ENCODE measurements around the gene CCP110.

CCP110 gene

GRCh38 chr16:19574615-19575014, 50.9 kb downstream of the CCP110 start:
- Histone ChIP-seq H3K27ac (ENCODE audit: insufficient read depth, low read depth, low read length, poor library complexity, severe bottlenecking) (no peak overlapping the region), H3K9me3 (ENCODE audit: control insufficient read depth, low read length) (no peaks in the 10 kb centered on the region), H3K27me3 (ENCODE audit: control insufficient read depth, insufficient read depth, low read length, poor library complexity, severe bottlenecking) (no peaks in the 10 kb centered on the region), H3K4me1 (ENCODE audit: control insufficient read depth, insufficient read depth, low read length) (peaks cover 5% of the 10 kb centered on the region), H3K4me3 (ENCODE audit: insufficient read depth, low read depth, low read length) (no peak overlapping the region), H3K36me3 (ENCODE audit: control insufficient read depth, insufficient read depth, low read length) (peaks cover 14% of the 10 kb centered on the region)
- WGBS, 2 experiments, result 99 to 100% methylated on average over 2 of the region's 2 CpGs

GRCh38 chr16:19578378-19578971, 54.7 kb downstream of the CCP110 start:
- Histone ChIP-seq H3K27me3 (ENCODE audit: control insufficient read depth, insufficient read depth, low read length, poor library complexity, severe bottlenecking) (no peaks in the 10 kb centered on the region), H3K9me3 (ENCODE audit: control insufficient read depth, low read length) (no peaks in the 10 kb centered on the region), H3K27ac (ENCODE audit: insufficient read depth, low read depth, low read length, poor library complexity, severe bottlenecking) (no peak overlapping the region), H3K36me3 (ENCODE audit: control insufficient read depth, insufficient read depth, low read length) (peaks cover 35% of the 10 kb centered on the region), H3K4me1 (ENCODE audit: control insufficient read depth, insufficient read depth, low read length) (peaks cover 5% of the 10 kb centered on the region), H3K4me3 (ENCODE audit: insufficient read depth, low read depth, low read length) (no peak overlapping the region)
- 84 to 85% methylated on average over 10 of the region's 10 CpGs for WGBS, 2 experiments

- no peaks in the 10 kb centered on the region for H3K27me3 ChIP-seq (ENCODE audit: control insufficient read depth, insufficient read depth, low read length, poor library complexity, severe bottlenecking)
- H3K9me3 ChIP-seq (ENCODE audit: control insufficient read depth, low read length), result no peaks in the 10 kb centered on the region
- peaks cover 29% of the 10 kb centered on the region for H3K36me3 ChIP-seq (ENCODE audit: control insufficient read depth, insufficient read depth, low read length)
- no peak overlapping the region for H3K27ac ChIP-seq (ENCODE audit: insufficient read depth, low read depth, low read length, poor library complexity, severe bottlenecking)
- WGBS, 2 experiments, result 90 to 96% methylated on average over 9 to 10 of the region's 10 CpGs
- H3K4me1 ChIP-seq (ENCODE audit: control insufficient read depth, insufficient read depth, low read length), result peaks cover 5% of the 10 kb centered on the region
- H3K4me3 ChIP-seq (ENCODE audit: insufficient read depth, low read depth, low read length), result no peak overlapping the region
Measured at GRCh38 chr16:19582050-19582831, 58.5 kb downstream of the CCP110 start.

- H3K9me3 ChIP-seq (ENCODE audit: control insufficient read depth, low read length), result no peaks in the 10 kb centered on the region
- 52 to 56% methylated on average over 5 of the region's 5 CpGs for WGBS, 2 experiments
- H3K27ac ChIP-seq (ENCODE audit: insufficient read depth, low read depth, low read length, poor library complexity, severe bottlenecking), result no peak overlapping the region
- no peaks in the 10 kb centered on the region for H3K27me3 ChIP-seq (ENCODE audit: control insufficient read depth, insufficient read depth, low read length, poor library complexity, severe bottlenecking)
- no peak overlapping the region for H3K4me3 ChIP-seq (ENCODE audit: insufficient read depth, low read depth, low read length)
- peaks cover 23% of the 10 kb centered on the region for H3K36me3 ChIP-seq (ENCODE audit: control insufficient read depth, insufficient read depth, low read length)
- no peaks in the 10 kb centered on the region for H3K4me1 ChIP-seq (ENCODE audit: control insufficient read depth, insufficient read depth, low read length)
Measured at GRCh38 chr16:19583665-19584300, 60.0 kb downstream of the CCP110 start.

GRCh38 chr16:19588661-19589060, 64.9 kb downstream of the CCP110 start:
- H3K36me3 ChIP-seq (ENCODE audit: control insufficient read depth, insufficient read depth, low read length), result peaks cover 11% of the 10 kb centered on the region
- H3K27me3 ChIP-seq (ENCODE audit: control insufficient read depth, insufficient read depth, low read length, poor library complexity, severe bottlenecking), result no peaks in the 10 kb centered on the region
- no peak overlapping the region for H3K4me3 ChIP-seq (ENCODE audit: insufficient read depth, low read depth, low read length)
- H3K4me1 ChIP-seq (ENCODE audit: control insufficient read depth, insufficient read depth, low read length), result no peaks in the 10 kb centered on the region
- 97% methylated on average over 4 to 5 of the region's 5 CpGs for WGBS, 2 experiments
- no peak overlapping the region for H3K27ac ChIP-seq (ENCODE audit: insufficient read depth, low read depth, low read length, poor library complexity, severe bottlenecking)
- no peaks in the 10 kb centered on the region for H3K9me3 ChIP-seq (ENCODE audit: control insufficient read depth, low read length)

- Histone ChIP-seq H3K4me3 (ENCODE audit: insufficient read depth, low read depth, low read length) (no peak overlapping the region), H3K27me3 (ENCODE audit: control insufficient read depth, insufficient read depth, low read length, poor library complexity, severe bottlenecking) (no peaks in the 10 kb centered on the region), H3K9me3 (ENCODE audit: control insufficient read depth, low read length) (no peaks in the 10 kb centered on the region), H3K36me3 (ENCODE audit: control insufficient read depth, insufficient read depth, low read length) (peaks cover 11% of the 10 kb centered on the region), H3K27ac (ENCODE audit: insufficient read depth, low read depth, low read length, poor library complexity, severe bottlenecking) (no peak overlapping the region), H3K4me1 (ENCODE audit: control insufficient read depth, insufficient read depth, low read length) (no peaks in the 10 kb centered on the region)
- 90 to 93% methylated on average over 5 of the region's 5 CpGs for WGBS, 2 experiments
Measured at GRCh38 chr16:19589106-19589505, 65.4 kb downstream of the CCP110 start.

GRCh38 chr16:19589771-19590302, 66.1 kb downstream of the CCP110 start:
- Histone ChIP-seq H3K4me3 (ENCODE audit: insufficient read depth, low read depth, low read length) (no peak overlapping the region), H3K27me3 (ENCODE audit: control insufficient read depth, insufficient read depth, low read length, poor library complexity, severe bottlenecking) (no peaks in the 10 kb centered on the region), H3K36me3 (ENCODE audit: control insufficient read depth, insufficient read depth, low read length) (peaks cover 11% of the 10 kb centered on the region), H3K4me1 (ENCODE audit: control insufficient read depth, insufficient read depth, low read length) (no peaks in the 10 kb centered on the region), H3K27ac (ENCODE audit: insufficient read depth, low read depth, low read length, poor library complexity, severe bottlenecking) (no peak overlapping the region), H3K9me3 (ENCODE audit: control insufficient read depth, low read length) (no peaks in the 10 kb centered on the region)
- WGBS, 2 experiments, result 84 to 87% methylated on average over 4 of the region's 8 CpGs

- H3K4me3 ChIP-seq (ENCODE audit: insufficient read depth, low read depth, low read length), result no peak overlapping the region
- H3K9me3 ChIP-seq (ENCODE audit: control insufficient read depth, low read length), result no peaks in the 10 kb centered on the region
- peaks cover 5% of the 10 kb centered on the region for H3K4me1 ChIP-seq (ENCODE audit: control insufficient read depth, insufficient read depth, low read length)
- no peak overlapping the region for H3K27ac ChIP-seq (ENCODE audit: insufficient read depth, low read depth, low read length, poor library complexity, severe bottlenecking)
- WGBS, 2 experiments, result 91 to 93% methylated on average over 19 of the region's 19 CpGs
- H3K36me3 ChIP-seq (ENCODE audit: control insufficient read depth, insufficient read depth, low read length), result peaks cover 11% of the 10 kb centered on the region
- H3K27me3 ChIP-seq (ENCODE audit: control insufficient read depth, insufficient read depth, low read length, poor library complexity, severe bottlenecking), result no peaks in the 10 kb centered on the region
Measured at GRCh38 chr16:19595043-19595767, 71.5 kb downstream of the CCP110 start.

- no peaks in the 10 kb centered on the region for H3K9me3 ChIP-seq (ENCODE audit: control insufficient read depth, low read length)
- no peaks in the 10 kb centered on the region for H3K36me3 ChIP-seq (ENCODE audit: control insufficient read depth, insufficient read depth, low read length)
- H3K27ac ChIP-seq (ENCODE audit: insufficient read depth, low read depth, low read length, poor library complexity, severe bottlenecking), result no peak overlapping the region
- H3K4me1 ChIP-seq (ENCODE audit: control insufficient read depth, insufficient read depth, low read length), result peaks cover 5% of the 10 kb centered on the region
- no peaks in the 10 kb centered on the region for H3K27me3 ChIP-seq (ENCODE audit: control insufficient read depth, insufficient read depth, low read length, poor library complexity, severe bottlenecking)
- 72 to 75% methylated on average over 6 of the region's 6 CpGs for WGBS, 2 experiments
- H3K4me3 ChIP-seq (ENCODE audit: insufficient read depth, low read depth, low read length), result no peak overlapping the region
Measured at GRCh38 chr16:19598805-19599510, 75.2 kb downstream of the CCP110 start.

All from ectodermal cell (in vitro differentiated cells).